ENCODE measurements around the gene MORN1.

The MORN1 gene

GRCh38 chr1:2345297-2346075 lies 45.9 kb downstream of the MORN1 start:
- DNase-seq (ENCODE audit: low read depth), result no peak
- TF ChIP-seq CTCF (conservative IDR thresholded peaks at IDR 0.05; ENCODE audit: low read depth, low read length), result no peak
- no peak overlapping the region for H3K4me3 ChIP-seq (ENCODE audit: low read length)

- no peak for TF ChIP-seq CTCF (conservative IDR thresholded peaks at IDR 0.05; ENCODE audit: low read depth, low read length)
- no peak for DNase-seq (ENCODE audit: low read depth)
- no peak overlapping the region for H3K4me3 ChIP-seq (ENCODE audit: low read length)
These were observed 46.5 kb downstream of the MORN1 start for GRCh38 chr1:2344744-2345296.

- no peak for TF ChIP-seq CTCF (conservative IDR thresholded peaks at IDR 0.05; ENCODE audit: low read depth, low read length)
- DNase-seq (ENCODE audit: low read depth), result no peak
- no peak overlapping the region for H3K4me3 ChIP-seq (ENCODE audit: low read length)
These were observed 47.2 kb downstream of the MORN1 start for GRCh38 chr1:2344121-2344681.

- no peak for TF ChIP-seq CTCF (conservative IDR thresholded peaks at IDR 0.05; ENCODE audit: low read depth, low read length)
- no peak overlapping the region for H3K4me3 ChIP-seq (ENCODE audit: low read length)
- no peak for DNase-seq (ENCODE audit: low read depth)
These were observed 48.1 kb downstream of the MORN1 start for GRCh38 chr1:2343023-2343935.

GRCh38 chr1:2342384-2343022 lies 48.9 kb downstream of the MORN1 start:
- no peak for TF ChIP-seq CTCF (conservative IDR thresholded peaks at IDR 0.05; ENCODE audit: low read depth, low read length)
- no peak for DNase-seq (ENCODE audit: low read depth)
- H3K4me3 ChIP-seq (ENCODE audit: low read length), result no peak overlapping the region

- H3K4me3 ChIP-seq (ENCODE audit: low read length), result no peak overlapping the region
- DNase-seq (ENCODE audit: low read depth), result no peak
- no peak for TF ChIP-seq CTCF (conservative IDR thresholded peaks at IDR 0.05; ENCODE audit: low read depth, low read length)
These were observed 49.5 kb downstream of the MORN1 start for GRCh38 chr1:2341706-2342383.
